UCSD-AML1 (cell line): ENCODE results near the gene ERCC5.

ENCODE experiments used
- DNase-seq: peaks from one replicate; lab custom pipeline; 2025; ENCODE audit not compliant: unreplicated experiment; lab: John Stamatoyannopoulos, UW

The ERCC5 gene

GRCh38 chr13:102914339-102914930 is 68.6 kb downstream of the ERCC5 start:
- no peak for DNase-seq

- no peak for DNase-seq
Measured at GRCh38 chr13:102915393-102915930, 69.6 kb downstream of the ERCC5 start.

GRCh38 chr13:102917019-102917418 is 71.2 kb downstream of the ERCC5 start:
- no peak for DNase-seq

GRCh38 chr13:102922184-102922583 is 76.4 kb downstream of the ERCC5 start:
- no peak for DNase-seq
